ENCODE data around the gene APBA1. TPM values are rescaled to one million over a fixed set of nuclear protein-coding genes. Genes with fewer than 3 reads are reported as not detected.

APBA1 gene
- total RNA-seq, 1 donor from 2014 or later: 3.4 TPM

GRCh38 chr9:69393425-69393824 lies 278.7 kb downstream of the APBA1 start:
- Histone ChIP-seq H4K20me1 (ENCODE audit: low read depth) (no peaks in the 10 kb centered on the region), H3K4me3 (no peak overlapping the region), H3K9me3 (ENCODE audit: low read depth) (no peaks in the 10 kb centered on the region), H3K4me2 (no peak overlapping the region), H3K9ac (no peak overlapping the region), H3K4me1 (no peaks in the 10 kb centered on the region), H3K79me2 (ENCODE audit: low read depth) (no peaks in the 10 kb centered on the region), H3K36me3 (no peaks in the 10 kb centered on the region), H2AFZ (replicated peaks) (no peak overlapping the region), H3K27me3 (no peaks in the 10 kb centered on the region), H3F3A (ENCODE audit: low read depth) (no peaks in the 10 kb centered on the region), H3K27ac (no peak overlapping the region)
- no peak overlapping the region for H3K4me3 Mint-ChIP-seq
- no peak for TF ChIP-seq EZH2 (IDR thresholded peaks at IDR 0.05)
- no peak for TF ChIP-seq EZH2phosphoT487 (IDR thresholded peaks at IDR 0.05)
- TF ChIP-seq CTCF (IDR thresholded peaks at IDR 0.05): no peak
- H3K4me1 Mint-ChIP-seq: no peaks in the 10 kb centered on the region
- H3K27me3 Mint-ChIP-seq (ENCODE audit: insufficient read depth, low read depth): peaks cover 4% of the 10 kb centered on the region
- no peak for DNase-seq (ENCODE audit: low spot score)
- peaks cover 3% of the 10 kb centered on the region for H3K36me3 Mint-ChIP-seq
- H3K27ac Mint-ChIP-seq: no peak overlapping the region
- H3K9me3 Mint-ChIP-seq: peaks cover 2% of the 10 kb centered on the region

- no peak overlapping the region for H3K27ac ChIP-seq
- H3K27ac Mint-ChIP-seq: no peak overlapping the region
- no peak overlapping the region for H3K4me2 ChIP-seq
- peaks cover 2% of the 10 kb centered on the region for H3K9me3 Mint-ChIP-seq
- H3K4me3 Mint-ChIP-seq: no peak overlapping the region
- DNase-seq (ENCODE audit: low spot score): no peak
- H3K27me3 ChIP-seq: no peaks in the 10 kb centered on the region
- no peaks in the 10 kb centered on the region for H3K79me2 ChIP-seq (ENCODE audit: low read depth)
- no peaks in the 10 kb centered on the region for H3K4me1 ChIP-seq
- H3K9ac ChIP-seq: no peak overlapping the region
- no peaks in the 10 kb centered on the region for H4K20me1 ChIP-seq (ENCODE audit: low read depth)
- H3F3A ChIP-seq (ENCODE audit: low read depth): no peaks in the 10 kb centered on the region
- no peaks in the 10 kb centered on the region for H3K4me1 Mint-ChIP-seq
- H3K27me3 Mint-ChIP-seq (ENCODE audit: insufficient read depth, low read depth): peaks cover 4% of the 10 kb centered on the region
- no peaks in the 10 kb centered on the region for H3K9me3 ChIP-seq (ENCODE audit: low read depth)
- TF ChIP-seq CTCF (IDR thresholded peaks at IDR 0.05) (no peak), EZH2 (IDR thresholded peaks at IDR 0.05) (no peak), EZH2phosphoT487 (IDR thresholded peaks at IDR 0.05) (no peak)
- no peaks in the 10 kb centered on the region for H3K36me3 ChIP-seq
- peaks cover 3% of the 10 kb centered on the region for H3K36me3 Mint-ChIP-seq
- H2AFZ ChIP-seq (replicated peaks): no peak overlapping the region
- H3K4me3 ChIP-seq: no peak overlapping the region
Observed at GRCh38 chr9:69392826-69393225, 279.3 kb downstream of the APBA1 start.

GRCh38 chr9:69391946-69392345 lies 280.2 kb downstream of the APBA1 start:
- TF ChIP-seq EZH2 (IDR thresholded peaks at IDR 0.05): no peak
- no peaks in the 10 kb centered on the region for H3K36me3 ChIP-seq
- H3K4me2 ChIP-seq: no peak overlapping the region
- no peak overlapping the region for H3K9ac ChIP-seq
- H3F3A ChIP-seq (ENCODE audit: low read depth): no peaks in the 10 kb centered on the region
- Mint-ChIP-seq H3K27me3 (ENCODE audit: insufficient read depth, low read depth) (peaks cover 6% of the 10 kb centered on the region), H3K36me3 (peaks cover 3% of the 10 kb centered on the region), H3K9me3 (peaks cover 2% of the 10 kb centered on the region), H3K27ac (no peak overlapping the region), H3K4me1 (no peaks in the 10 kb centered on the region), H3K4me3 (no peak overlapping the region)
- no peak overlapping the region for H3K27ac ChIP-seq
- H3K79me2 ChIP-seq (ENCODE audit: low read depth): no peaks in the 10 kb centered on the region
- no peak overlapping the region for H2AFZ ChIP-seq (replicated peaks)
- H3K4me1 ChIP-seq: no peaks in the 10 kb centered on the region
- no peak for DNase-seq (ENCODE audit: low spot score)
- H3K27me3 ChIP-seq: no peaks in the 10 kb centered on the region
- no peaks in the 10 kb centered on the region for H3K9me3 ChIP-seq (ENCODE audit: low read depth)
- H3K4me3 ChIP-seq: no peak overlapping the region
- H4K20me1 ChIP-seq (ENCODE audit: low read depth): no peaks in the 10 kb centered on the region

GRCh38 chr9:69391487-69391886 lies 280.7 kb downstream of the APBA1 start:
- no peaks in the 10 kb centered on the region for H3K4me1 Mint-ChIP-seq

More at GRCh38 chr9:69391487-69391886, 280.7 kb downstream of the APBA1 start:
- H3F3A ChIP-seq (ENCODE audit: low read depth): no peaks in the 10 kb centered on the region
- peaks cover 2% of the 10 kb centered on the region for H3K9me3 Mint-ChIP-seq
- DNase-seq (ENCODE audit: low spot score): no peak
- H3K4me2 ChIP-seq: no peak overlapping the region
- no peak overlapping the region for H3K4me3 Mint-ChIP-seq
- no peak overlapping the region for H3K4me3 ChIP-seq
- no peak overlapping the region for H3K27ac Mint-ChIP-seq
- no peaks in the 10 kb centered on the region for H4K20me1 ChIP-seq (ENCODE audit: low read depth)
- H3K36me3 ChIP-seq: no peaks in the 10 kb centered on the region
- no peak overlapping the region for H3K9ac ChIP-seq
- no peak for TF ChIP-seq EZH2phosphoT487 (IDR thresholded peaks at IDR 0.05)
- no peak for TF ChIP-seq CTCF (IDR thresholded peaks at IDR 0.05)
- TF ChIP-seq EZH2 (IDR thresholded peaks at IDR 0.05): no peak
- H3K27me3 ChIP-seq: no peaks in the 10 kb centered on the region
- H3K4me1 ChIP-seq: no peaks in the 10 kb centered on the region
- peaks cover 6% of the 10 kb centered on the region for H3K27me3 Mint-ChIP-seq (ENCODE audit: insufficient read depth, low read depth)
- no peak overlapping the region for H3K27ac ChIP-seq
- peaks cover 3% of the 10 kb centered on the region for H3K36me3 Mint-ChIP-seq
- no peak overlapping the region for H2AFZ ChIP-seq (replicated peaks)
- no peaks in the 10 kb centered on the region for H3K79me2 ChIP-seq (ENCODE audit: low read depth)
- H3K9me3 ChIP-seq (ENCODE audit: low read depth): no peaks in the 10 kb centered on the region

Measured in neural progenitor cell (in vitro differentiated cells).